Measurements from ENCODE around the gene ABTB2.

- TF ChIP-seq CTCF (IDR thresholded peaks at IDR 0.05; ENCODE audit: borderline replicate concordance, extremely low read depth, low read length, poor library complexity, severe bottlenecking) (no peak), EZH2 (IDR thresholded peaks at IDR 0.05; ENCODE audit: borderline replicate concordance, low read depth, low read length, severe bottlenecking) (no peak)
Measured at GRCh38 chr11:34261095-34261494, 96.7 kb downstream of the ABTB2 start.

Data from DND-41 (cell line).